OCI-M1 (cell line): ENCODE results near the gene BMP2K.

ENCODE experiments used
- DNase-seq: peaks from one replicate; lab custom pipeline; 2025; lab: John Stamatoyannopoulos, UW

Gene BMP2K

GRCh38 chr4:78764498-78764961 lies 11.6 kb upstream of the BMP2K start:
- DNase-seq = peak; percentile 80

GRCh38 chr4:78765432-78766006 lies 10.6 kb upstream of the BMP2K start:
- DNase-seq = peak; percentile 58

GRCh38 chr4:78766026-78766425 lies 10.1 kb upstream of the BMP2K start:
- peak; percentile 58 for DNase-seq

- DNase-seq = no peak
Observed at GRCh38 chr4:78766650-78767049, 9.5 kb upstream of the BMP2K start.

GRCh38 chr4:78767350-78767749 lies 8.8 kb upstream of the BMP2K start:
- peak; percentile 52 for DNase-seq

- DNase-seq = no peak
Observed at GRCh38 chr4:78768452-78769180, 7.5 kb upstream of the BMP2K start.

GRCh38 chr4:78770091-78770642 lies 6.0 kb upstream of the BMP2K start:
- DNase-seq = no peak

- DNase-seq = peak; percentile 51
Observed at GRCh38 chr4:78772526-78773091, 3.5 kb upstream of the BMP2K start.

- DNase-seq = peak; percentile 80
Observed at GRCh38 chr4:78774417-78774816, 1.7 kb upstream of the BMP2K start.

- DNase-seq = peak; percentile 98
Observed at GRCh38 chr4:78775303-78776078, 659 bp upstream of the BMP2K start.

GRCh38 chr4:78776729-78777575 lies 802 bp downstream of the BMP2K start:
- DNase-seq = peak; percentile 70

- peak; percentile 63 for DNase-seq
Observed at GRCh38 chr4:78777576-78777940, 1.4 kb downstream of the BMP2K start.

GRCh38 chr4:78778530-78778929 lies 2.4 kb downstream of the BMP2K start:
- DNase-seq = peak; percentile 64

- DNase-seq = peak; percentile 70
Observed at GRCh38 chr4:78779280-78779679, 3.1 kb downstream of the BMP2K start.

GRCh38 chr4:78780093-78780492 lies 3.9 kb downstream of the BMP2K start:
- peak; percentile 79 for DNase-seq

GRCh38 chr4:78781139-78781538 lies 5.0 kb downstream of the BMP2K start:
- DNase-seq = peak; percentile 68

GRCh38 chr4:78781924-78782323 lies 5.8 kb downstream of the BMP2K start:
- peak; percentile 69 for DNase-seq

- peak; percentile 71 for DNase-seq
Observed at GRCh38 chr4:78784236-78784865, 8.2 kb downstream of the BMP2K start.

GRCh38 chr4:78787392-78788006 lies 11.3 kb downstream of the BMP2K start:
- no peak for DNase-seq
